GM23338 (cell line): ENCODE data around the gene PPP1R2B. TPM values are rescaled to one million over a fixed set of nuclear protein-coding genes. Genes with fewer than 3 reads are reported as not detected.

Experiments used
- ATAC-seq: fragments of 200-7000 bp; cut with Tn5 transposase; 3 replicates; pipeline ENCODE4 v1.9.1; 2020
- DNase-seq: peaks from one replicate; pipeline ENCODE4 v3.0.0-alpha.2; 2015; ENCODE audit warnings: low spot score
- H2AFZ ChIP-seq: fragments of 200-600 bp; sonication (generic); 2 replicates; pipeline ENCODE4 v1.8.0; 2016; ENCODE audit warnings: antibody characterized with exemption, mild to moderate bottlenecking, moderate library complexity
- H3F3A ChIP-seq: fragments of 200-600 bp; sonication (generic); replicated peaks from 2 replicates; pipeline ENCODE4 v1.8.0; 2017; ENCODE audit warnings: antibody characterized with exemption, mixed run types, low read depth
- H3K27ac ChIP-seq: fragments of 200-600 bp; sonication (generic); 2 replicates; pipeline ENCODE4 v1.6.1; 2016; ENCODE audit warnings: low read depth
- H3K27me3 ChIP-seq: fragments of 200-600 bp; sonication (generic); 2 replicates; pipeline ENCODE4 v1.8.0; 2016; ENCODE audit warnings: mild to moderate bottlenecking, mixed run types, moderate library complexity; ENCODE audit not compliant: insufficient read depth
- H3K36me3 ChIP-seq: fragments of 200-600 bp; sonication (generic); 2 replicates; pipeline ENCODE4 v1.8.0; 2016; ENCODE audit warnings: mild to moderate bottlenecking; ENCODE audit not compliant: insufficient read depth
- H3K4me1 ChIP-seq: fragments of 200-600 bp; sonication (generic); 2 replicates; pipeline ENCODE4 v1.8.0; 2016; ENCODE audit warnings: mild to moderate bottlenecking, moderate library complexity; ENCODE audit not compliant: insufficient read depth
- H3K4me2 ChIP-seq: fragments of 200-600 bp; sonication (generic); 2 replicates; pipeline ENCODE4 v1.7.1; 2017; ENCODE audit warnings: mixed run types
- H3K4me3 ChIP-seq: fragments of 200-600 bp; sonication (generic); 2 replicates; pipeline ENCODE4 v1.6.1; 2016; ENCODE audit warnings: mixed run types
- H3K79me2 ChIP-seq: fragments of 200-600 bp; sonication (generic); replicated peaks from 2 replicates; pipeline ENCODE4 v1.8.0; 2017; ENCODE audit warnings: mild to moderate bottlenecking; ENCODE audit not compliant: insufficient read depth
- H3K9me2 ChIP-seq: fragments of 200-600 bp; sonication (generic); 2 replicates; pipeline ENCODE4 v1.8.0; 2017; ENCODE audit not compliant: insufficient read depth
- H4K20me1 ChIP-seq: fragments of 200-600 bp; sonication (generic); replicated peaks from 2 replicates; pipeline ENCODE4 v1.8.0; 2017; ENCODE audit warnings: mild to moderate bottlenecking; ENCODE audit not compliant: insufficient read depth
- H3K27ac Mint-ChIP-seq: 2 replicates; pipeline ENCODE4 v1.8.0; 2020; ENCODE audit warnings: inconsistent platforms, mild to moderate bottlenecking, moderate library complexity, mixed read lengths
- H3K27me3 Mint-ChIP-seq: 3 replicates; pipeline ENCODE4 v1.8.0; 2022; ENCODE audit warnings: low read depth, mild to moderate bottlenecking, moderate library complexity, mixed read lengths, inconsistent platforms; ENCODE audit not compliant: insufficient read depth, poor library complexity
- H3K36me3 Mint-ChIP-seq: 3 replicates; pipeline ENCODE4 v1.8.0; 2021; ENCODE audit warnings: low read depth, mild to moderate bottlenecking, inconsistent platforms, moderate library complexity, mixed read lengths
- H3K4me1 Mint-ChIP-seq: 3 replicates; pipeline ENCODE4 v1.8.0; 2020; ENCODE audit warnings: mild to moderate bottlenecking, inconsistent platforms, mixed read lengths
- H3K4me3 Mint-ChIP-seq: 3 replicates; pipeline ENCODE4 v1.8.0; 2021; ENCODE audit warnings: moderate library complexity, mild to moderate bottlenecking, inconsistent platforms, mixed read lengths
- H3K9me3 Mint-ChIP-seq: 3 replicates; pipeline ENCODE4 v1.8.0; 2020; ENCODE audit warnings: moderate library complexity, mild to moderate bottlenecking, inconsistent platforms, mixed read lengths
- CREB1 ChIP-seq: fragments of 250-450 bp; sonication (Bioruptor Pico); IDR thresholded peaks from 2 replicates; pipeline ENCODE4 v1.5.0; 2020; ENCODE audit warnings: low read depth, mild to moderate bottlenecking, moderate library complexity
- EZH2 ChIP-seq: fragments of 200-600 bp; sonication (generic); IDR thresholded peaks from one replicate; pipeline ENCODE4 v1.8.0; 2017; ENCODE audit warnings: antibody characterized with exemption, mild to moderate bottlenecking, low read depth; ENCODE audit not compliant: unreplicated experiment
- JUNB ChIP-seq: IDR thresholded peaks from one replicate; pipeline ENCODE4 v1.6.1; 2016; ENCODE audit warnings: antibody characterized with exemption; ENCODE audit not compliant: unreplicated experiment
- NANOG ChIP-seq: IDR thresholded peaks from 2 replicates; pipeline ENCODE4 v1.6.1; 2016; ENCODE audit warnings: antibody characterized with exemption, borderline replicate concordance
- REST ChIP-seq: IDR thresholded peaks from one replicate; pipeline ENCODE4 v1.6.1; 2018; ENCODE audit warnings: antibody characterized with exemption; ENCODE audit not compliant: unreplicated experiment
- ZNF114 ChIP-seq: fragments of 250-450 bp; sonication (Bioruptor Pico); IDR thresholded peaks from 2 replicates; pipeline ENCODE4 v1.5.0; 2020; ENCODE audit warnings: mild to moderate bottlenecking, moderate library complexity
- ZNF462 ChIP-seq: fragments of 250-450 bp; sonication (Bioruptor Pico); IDR thresholded peaks from 2 replicates; pipeline ENCODE4 v1.5.0; 2020; ENCODE audit warnings: mild to moderate bottlenecking, moderate library complexity
- polyA plus RNA-seq: library from polyadenylated mRNA; unstranded; fragments of >200 nt; fragmentation: Nextera tagmentation; extraction: Ambion mirVana; gene quantifications from 2 replicates; pipeline ENCODE4 v1.2.1, GENCODE V29; 2016
- total RNA-seq: library from RNA; depleted of rRNA; stranded (reverse); fragments of >200 nt; shearing (Covaris generic); gene quantifications from 2 replicates; pipeline ENCODE4 v1.2.3, GENCODE V29; 2014
- TF ChIP-seq, protein P1 (sequence below), 2 experiments: fragments of 200-600 bp in 1 of 2; sonication (generic) in 1 of 2; conservative IDR thresholded peaks; 2 replicates each; pipeline versions ENCODE4 v1.5.1 to v1.6.1; 2016 to 2017; ENCODE audit warnings: antibody characterized with exemption in 2 of 2, low read depth in 2 of 2, mild to moderate bottlenecking in 2 of 2, moderate library complexity in 1 of 2

The PPP1R2B gene
- total and polyA plus RNA-seq, 2 experiments from 2014 or later: 0.11 to 0.21 TPM

DNA sequence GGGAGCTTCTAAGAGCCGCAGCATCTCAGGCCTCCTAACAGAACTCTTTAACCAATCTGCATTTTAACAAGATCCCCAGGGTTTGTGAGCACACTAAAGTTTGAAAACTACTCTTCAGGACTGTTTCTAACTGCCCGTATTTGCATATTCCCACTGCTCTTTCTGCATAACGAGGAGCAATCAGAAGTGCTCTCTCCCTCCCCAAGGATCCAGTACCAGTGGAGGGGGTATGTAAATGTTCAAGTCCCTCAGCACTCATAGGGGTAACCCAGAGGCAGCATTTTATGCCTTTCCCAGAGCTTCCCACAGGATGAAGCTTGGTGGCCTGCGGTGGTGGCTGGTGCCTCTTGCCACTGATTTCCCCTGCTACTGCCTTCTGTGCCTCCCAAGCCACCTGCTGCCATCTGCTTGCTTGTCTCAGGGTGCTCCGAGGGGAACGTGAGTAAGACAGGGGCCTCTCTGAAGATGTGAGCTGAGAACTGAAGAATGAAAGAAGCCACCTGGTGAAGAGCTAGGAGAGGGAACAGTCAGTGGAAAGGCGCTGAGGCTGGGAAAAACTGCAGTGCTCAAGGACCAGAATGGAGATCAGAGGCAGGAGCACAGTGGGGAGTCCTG is 30.0 kb upstream of the PPP1R2B start:
- ATAC-seq (peak; percentile 28; the same call in 1 of the 3 replicates), DNase-seq (no peak)
- Histone ChIP-seq H3K4me2 (no peak overlapping the region), H3K36me3 (no peaks in the 10 kb centered on the region), H3F3A (no peaks in the 10 kb centered on the region), H3K27ac (no peak overlapping the region), H3K4me1 (no peaks in the 10 kb centered on the region; the same call in 1 of the 2 replicates), H3K9me2 (peaks cover 3% of the 10 kb centered on the region; the same call in 1 of the 2 replicates), H3K4me3 (no peak overlapping the region), H4K20me1 (no peaks in the 10 kb centered on the region), H3K79me2 (no peaks in the 10 kb centered on the region), H3K27me3 (no peaks in the 10 kb centered on the region), H2AFZ (peak overlapping the region; percentile 26; the same call in 1 of the 2 replicates)
- H3K4me1 Mint-ChIP-seq: peaks cover 19% of the 10 kb centered on the region
- no peak for TF ChIP-seq CREB1 (CRISPR knock-in tag)
- TF ChIP-seq, protein P1, sequence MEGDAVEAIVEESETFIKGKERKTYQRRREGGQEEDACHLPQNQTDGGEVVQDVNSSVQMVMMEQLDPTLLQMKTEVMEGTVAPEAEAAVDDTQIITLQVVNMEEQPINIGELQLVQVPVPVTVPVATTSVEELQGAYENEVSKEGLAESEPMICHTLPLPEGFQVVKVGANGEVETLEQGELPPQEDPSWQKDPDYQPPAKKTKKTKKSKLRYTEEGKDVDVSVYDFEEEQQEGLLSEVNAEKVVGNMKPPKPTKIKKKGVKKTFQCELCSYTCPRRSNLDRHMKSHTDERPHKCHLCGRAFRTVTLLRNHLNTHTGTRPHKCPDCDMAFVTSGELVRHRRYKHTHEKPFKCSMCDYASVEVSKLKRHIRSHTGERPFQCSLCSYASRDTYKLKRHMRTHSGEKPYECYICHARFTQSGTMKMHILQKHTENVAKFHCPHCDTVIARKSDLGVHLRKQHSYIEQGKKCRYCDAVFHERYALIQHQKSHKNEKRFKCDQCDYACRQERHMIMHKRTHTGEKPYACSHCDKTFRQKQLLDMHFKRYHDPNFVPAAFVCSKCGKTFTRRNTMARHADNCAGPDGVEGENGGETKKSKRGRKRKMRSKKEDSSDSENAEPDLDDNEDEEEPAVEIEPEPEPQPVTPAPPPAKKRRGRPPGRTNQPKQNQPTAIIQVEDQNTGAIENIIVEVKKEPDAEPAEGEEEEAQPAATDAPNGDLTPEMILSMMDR (conservative IDR thresholded peaks at IDR 0.05; ENCODE audit: low read depth in 2 of 2): no peak
- H3K4me3 Mint-ChIP-seq: no peak overlapping the region
- no peaks in the 10 kb centered on the region; the same call in 2 of the 3 replicates for H3K36me3 Mint-ChIP-seq
- no peaks in the 10 kb centered on the region; the same call in 2 of the 3 replicates for H3K9me3 Mint-ChIP-seq
- no peak overlapping the region for H3K27ac Mint-ChIP-seq
- H3K27me3 Mint-ChIP-seq: peaks cover 5% of the 10 kb centered on the region

GRCh38 chr5:156824241-156824640 is 25.9 kb upstream of the PPP1R2B start:
- ATAC-seq (no peak), DNase-seq (no peak)
- Mint-ChIP-seq H3K9me3 (peaks cover 7% of the 10 kb centered on the region; the same call in 2 of the 3 replicates), H3K27ac (no peak overlapping the region), H3K27me3 (peaks cover 9% of the 10 kb centered on the region), H3K4me3 (no peak overlapping the region), H3K36me3 (peaks cover 6% of the 10 kb centered on the region; the same call in 1 of the 3 replicates), H3K4me1 (peaks cover 28% of the 10 kb centered on the region)
- Histone ChIP-seq H3K36me3 (no peaks in the 10 kb centered on the region), H3K4me1 (no peaks in the 10 kb centered on the region; the same call in 1 of the 2 replicates), H3K27ac (no peak overlapping the region), H3F3A (no peaks in the 10 kb centered on the region), H3K4me3 (no peak overlapping the region), H4K20me1 (no peaks in the 10 kb centered on the region), H3K4me2 (no peak overlapping the region), H3K9me2 (no peaks in the 10 kb centered on the region), H3K27me3 (no peaks in the 10 kb centered on the region), H2AFZ (no peak overlapping the region), H3K79me2 (no peaks in the 10 kb centered on the region)
- TF ChIP-seq NANOG (no peak), ZNF462 (CRISPR knock-in tag) (no peak), ZNF114 (CRISPR knock-in tag) (no peak), JUNB (no peak), EZH2 (no peak), REST (no peak)
